Cardiac fibroblast (primary cell): ENCODE measurements around the gene INAFM2.

Source experiments
- DNase-seq, 2 donors: peaks; one replicate each; pipeline versions ENCODE4 v3.0.0 to v3.0.0-alpha.2; 2010; ENCODE audit warnings: low read depth in 2 of 2
- H3K4me3 ChIP-seq, 2 donors: replicated peaks in 1 of 2; 1 replicate in 1 of 2; 2 replicates in 1 of 2; pipeline ENCODE4 v1.5.1; 2011; ENCODE audit warnings: low read depth in 2 of 2, low read length in 2 of 2, mild to moderate bottlenecking in 2 of 2, moderate library complexity in 1 of 2
- TF ChIP-seq, protein P1 (sequence below): IDR thresholded peaks from one replicate; pipeline ENCODE4 v1.5.1; 2011; ENCODE audit warnings: low read depth, mild to moderate bottlenecking, low read length, inconsistent platforms

Gene INAFM2

DNA sequence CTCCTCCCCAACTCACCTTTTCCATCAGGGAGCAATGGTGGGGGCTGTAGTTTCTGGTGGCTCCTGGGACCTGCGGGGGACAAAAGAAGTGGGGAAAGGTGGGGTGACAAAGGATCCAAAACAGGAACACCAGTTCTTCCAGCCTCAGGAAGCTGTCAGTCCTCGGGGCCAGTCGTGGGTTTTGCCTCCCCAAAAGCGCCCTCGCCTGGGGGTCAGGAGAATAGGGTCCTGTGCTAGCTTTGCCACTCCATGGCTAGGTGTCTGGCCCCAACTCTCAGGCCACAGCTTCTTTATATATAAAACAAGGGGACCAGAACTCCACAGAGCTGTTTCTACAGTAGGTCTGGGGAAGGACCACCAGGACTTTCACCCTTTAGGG lies 13.2 kb downstream of the INAFM2 start:
- no peak for DNase-seq
- TF ChIP-seq, protein P1, sequence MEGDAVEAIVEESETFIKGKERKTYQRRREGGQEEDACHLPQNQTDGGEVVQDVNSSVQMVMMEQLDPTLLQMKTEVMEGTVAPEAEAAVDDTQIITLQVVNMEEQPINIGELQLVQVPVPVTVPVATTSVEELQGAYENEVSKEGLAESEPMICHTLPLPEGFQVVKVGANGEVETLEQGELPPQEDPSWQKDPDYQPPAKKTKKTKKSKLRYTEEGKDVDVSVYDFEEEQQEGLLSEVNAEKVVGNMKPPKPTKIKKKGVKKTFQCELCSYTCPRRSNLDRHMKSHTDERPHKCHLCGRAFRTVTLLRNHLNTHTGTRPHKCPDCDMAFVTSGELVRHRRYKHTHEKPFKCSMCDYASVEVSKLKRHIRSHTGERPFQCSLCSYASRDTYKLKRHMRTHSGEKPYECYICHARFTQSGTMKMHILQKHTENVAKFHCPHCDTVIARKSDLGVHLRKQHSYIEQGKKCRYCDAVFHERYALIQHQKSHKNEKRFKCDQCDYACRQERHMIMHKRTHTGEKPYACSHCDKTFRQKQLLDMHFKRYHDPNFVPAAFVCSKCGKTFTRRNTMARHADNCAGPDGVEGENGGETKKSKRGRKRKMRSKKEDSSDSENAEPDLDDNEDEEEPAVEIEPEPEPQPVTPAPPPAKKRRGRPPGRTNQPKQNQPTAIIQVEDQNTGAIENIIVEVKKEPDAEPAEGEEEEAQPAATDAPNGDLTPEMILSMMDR, result peak; percentile 5
- H3K4me3 ChIP-seq, result no peak overlapping the region

DNA sequence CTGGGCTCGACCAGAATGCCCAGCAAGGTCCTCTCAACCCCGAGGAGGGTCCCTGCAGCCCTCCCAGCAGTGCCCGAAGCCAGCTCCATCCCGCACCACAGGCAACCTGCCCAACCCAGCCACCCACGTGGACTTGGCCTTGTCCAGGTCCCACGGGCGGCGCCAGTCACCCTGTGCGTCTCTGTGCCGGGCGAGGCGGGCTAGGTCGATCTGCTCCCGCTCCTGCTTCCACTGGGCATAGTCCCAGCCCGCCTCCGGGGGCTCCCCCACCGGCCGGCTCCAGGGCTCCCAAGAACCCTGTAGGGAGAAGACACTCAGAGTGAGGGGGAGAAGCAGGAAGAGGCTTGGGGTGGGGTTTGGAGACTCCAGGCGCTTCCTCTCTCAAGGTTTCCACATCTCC lies 14.1 kb downstream of the INAFM2 start:
- DNase-seq, result no peak
- H3K4me3 ChIP-seq, result peak overlapping the region in 1 of 2 donors; percentile 65
- TF ChIP-seq, protein P1, result no peak

DNA sequence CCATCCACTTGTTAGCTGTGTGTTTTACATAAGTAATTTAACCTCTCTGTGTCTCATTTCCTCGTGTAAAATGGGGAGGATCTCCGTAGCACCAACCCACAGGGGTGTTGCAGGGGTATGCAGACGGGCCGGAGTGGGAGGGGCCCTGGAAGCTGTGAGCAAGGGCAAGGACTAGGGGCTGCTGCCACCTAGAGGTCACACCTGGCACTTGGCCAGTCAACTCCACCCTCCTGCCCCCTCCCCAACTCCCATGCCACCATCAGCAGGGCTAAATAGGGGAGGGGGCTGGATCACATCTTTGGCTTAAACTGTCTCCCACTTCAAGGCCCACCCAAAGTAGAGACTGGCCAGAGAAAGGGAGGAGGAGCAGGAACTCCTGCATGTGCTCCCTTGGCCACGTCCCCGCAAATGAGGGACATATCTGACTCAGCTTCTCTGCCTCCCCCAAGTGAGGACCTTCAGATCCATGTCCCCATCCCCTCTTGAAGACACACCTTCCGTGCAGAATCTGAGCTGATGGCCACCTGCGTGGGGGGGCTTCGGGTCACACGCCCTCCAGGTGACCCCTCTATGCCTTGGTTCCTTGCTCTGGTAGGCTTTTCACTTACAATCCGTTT lies 14.7 kb downstream of the INAFM2 start:
- peak overlapping the region in 1 of 2 donors; percentile 65 for H3K4me3 ChIP-seq

DNA sequence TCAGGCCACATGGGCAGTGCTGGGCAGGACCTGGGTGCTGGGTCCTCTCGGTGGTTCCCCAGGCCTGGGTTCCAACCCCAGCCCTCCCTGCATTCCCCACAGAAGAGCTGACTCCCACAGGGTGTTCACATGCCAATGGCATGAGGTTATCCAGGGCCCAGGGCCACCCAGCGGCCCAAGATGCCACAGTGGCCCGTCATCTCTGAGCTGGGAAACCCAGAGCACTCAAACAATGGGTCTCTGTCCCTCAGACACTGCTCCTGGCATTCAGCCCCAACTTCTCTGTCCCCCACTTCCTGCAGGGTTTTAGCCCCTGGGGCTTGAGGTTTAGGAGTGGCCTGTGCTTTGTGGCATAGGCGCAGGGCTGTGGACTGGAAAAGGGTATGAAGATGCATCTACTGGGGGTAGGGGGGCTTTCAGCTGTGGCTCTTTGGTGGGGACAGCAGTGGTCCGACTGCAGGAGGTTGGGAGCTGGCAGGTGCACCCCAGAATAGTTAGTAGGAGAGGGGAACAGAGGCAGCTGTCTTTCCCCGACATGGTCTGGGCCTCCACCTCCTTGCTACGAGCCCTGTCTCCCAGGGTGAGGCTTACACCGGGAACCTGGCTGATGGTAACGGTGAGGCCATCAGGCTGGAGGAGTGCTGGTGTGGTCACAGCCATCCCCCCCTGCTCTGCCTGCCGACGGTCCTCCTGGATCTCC lies 15.6 kb downstream of the INAFM2 start:
- TF ChIP-seq, protein P1, result no peak
- H3K4me3 ChIP-seq, result peak overlapping the region; percentile 42 to 65
- peak; percentile 72 to 95 for DNase-seq

More for the DNA sequence above, 14.7 kb downstream of the INAFM2 start:
- TF ChIP-seq, protein P1, result peak; percentile 73
- peak; percentile 77 to 79 for DNase-seq

DNA sequence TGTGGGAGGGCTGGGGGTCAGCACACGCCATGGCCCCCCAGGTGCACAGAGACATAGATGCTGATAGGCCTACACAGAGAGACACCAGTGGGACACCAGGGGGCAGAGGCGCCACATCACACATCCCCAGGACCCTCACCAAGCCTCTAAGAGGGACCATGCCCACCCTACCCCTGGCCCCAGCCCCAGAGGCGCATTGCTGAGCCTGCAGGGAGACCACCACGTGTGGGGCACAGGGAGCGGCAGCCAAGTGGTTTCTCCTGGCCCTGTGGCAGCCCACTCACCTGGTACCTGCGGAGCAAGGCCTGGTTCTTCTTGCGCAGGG lies 16.1 kb downstream of the INAFM2 start:
- no peak for DNase-seq
- TF ChIP-seq, protein P1, result peak; percentile 24
- H3K4me3 ChIP-seq, result peak overlapping the region; percentile 42 to 65

DNA sequence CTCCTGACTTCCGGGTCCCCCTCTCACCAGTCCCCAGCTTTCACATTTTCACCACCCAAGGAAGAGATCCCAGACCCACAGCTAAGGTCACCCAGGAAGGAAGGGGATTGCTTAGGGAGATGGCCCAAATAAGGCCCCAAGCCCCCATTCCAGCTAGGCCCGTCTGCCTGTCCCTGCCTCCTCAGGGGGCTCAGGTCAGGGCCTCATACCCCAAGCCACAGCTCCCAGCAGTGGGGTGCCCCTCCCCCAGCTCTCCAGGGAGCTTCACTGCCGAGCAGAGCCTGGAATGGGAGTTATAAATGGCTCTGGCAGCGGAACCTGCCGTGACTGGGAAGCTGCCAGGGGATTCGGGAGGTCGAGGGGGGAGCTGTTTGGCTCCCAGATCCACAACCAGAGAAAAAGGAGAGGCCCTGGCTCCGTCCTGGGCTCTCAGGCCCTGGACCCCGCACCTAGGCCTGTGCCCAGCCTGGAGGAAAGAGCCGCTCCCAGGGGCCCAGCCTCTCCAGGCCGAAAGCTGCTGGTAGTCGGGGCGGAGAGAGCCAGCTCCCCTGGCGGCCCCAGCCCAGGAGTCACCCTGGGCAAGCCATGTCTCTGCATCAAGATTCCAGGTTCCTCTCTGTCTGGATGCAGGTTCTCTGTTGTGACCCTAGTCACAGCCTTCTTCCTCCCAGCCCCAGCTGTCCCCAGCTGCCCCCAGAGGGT lies 16.7 kb downstream of the INAFM2 start:
- TF ChIP-seq, protein P1, result no peak
- H3K4me3 ChIP-seq, result peak overlapping the region; percentile 42 to 65
- DNase-seq, result peak; percentile 82 to 92
